B cell (primary cell): ENCODE results near the gene NUS1. TPM values are rescaled to one million over a fixed set of nuclear protein-coding genes. Genes with fewer than 3 reads are reported as not detected.

Experiments used
- ATAC-seq: fragments of 200-7000 bp; cut with Tn5 transposase; one replicate; pipeline ENCODE4 v1.10.0; 2021; ENCODE audit warnings: low read depth, mild to moderate bottlenecking, moderate number of reproducible peaks, moderate library complexity
- CTCF ChIA-PET: fragments of 350-600 bp; sonication (Branson Sonifier 250); formaldehyde crosslinking; loops from one replicate; lab custom pipeline; 2021; ENCODE audit warnings: antibody characterized with exemption, inconsistent platforms; lab: Charles Lee
- POLR2A ChIA-PET: fragments of 350-600 bp; sonication (Branson Sonifier 250); formaldehyde crosslinking; loops from one replicate; lab custom pipeline; 2021; ENCODE audit warnings: antibody characterized with exemption; lab: Charles Lee
- DNase-seq: peaks from one replicate; pipeline ENCODE4 v3.0.0; 2013
- H2AFZ ChIP-seq: 2 replicates; pipeline ENCODE4 v1.6.1; 2012; ENCODE audit warnings: mild to moderate bottlenecking, low read depth, low read length; ENCODE audit not compliant: insufficient read depth, poor library complexity, severe bottlenecking
- H3K27ac ChIP-seq, 2 donors: 1 replicate in 1 of 2; 2 replicates in 1 of 2; pipeline ENCODE4 v1.5.1; 2012 to 2013; ENCODE audit warnings: low read length in 2 of 2, mild to moderate bottlenecking in 2 of 2, moderate library complexity in 1 of 2
- H3K27me3 ChIP-seq, 4 experiments: fragments of 200-600 bp in 1 of 4; sonication (generic) in 1 of 4; replicated peaks in 1 of 4; 1 replicate in 2 of 4; 2 replicates in 2 of 4; pipeline versions ENCODE4 v1.6.1 to v1.7.0; 2013 to 2016; ENCODE audit warnings: low read length in 3 of 4, mild to moderate bottlenecking in 2 of 4, mixed read lengths in 1 of 4, moderate library complexity in 1 of 4; ENCODE audit not compliant: insufficient read depth in 4 of 4, control insufficient read depth in 3 of 4; ENCODE audit errors: control extremely low read depth in 1 of 4
- H3K36me3 ChIP-seq, 2 experiments: replicated peaks in 1 of 2; 1 replicate in 1 of 2; 2 replicates in 1 of 2; pipeline versions ENCODE4 v1.6.1 to v1.7.1; 2013; ENCODE audit warnings: low read length in 1 of 2; ENCODE audit not compliant: insufficient read depth in 2 of 2, control insufficient read depth in 1 of 2; ENCODE audit errors: control extremely low read depth in 1 of 2, extremely low read depth in 1 of 2
- H3K4me1 ChIP-seq, 2 donors: fragments of 200-600 bp in 1 of 2; sonication (generic) in 1 of 2; 1 replicate in 1 of 2; 2 replicates in 1 of 2; pipeline versions ENCODE4 v1.5.1 to v1.6.1; 2013 to 2017; ENCODE audit warnings: low read length in 2 of 2; ENCODE audit not compliant: control insufficient read depth in 2 of 2, insufficient read depth in 2 of 2
- H3K4me2 ChIP-seq: replicated peaks from 2 replicates; pipeline ENCODE3; 2012; ENCODE audit warnings: mild to moderate bottlenecking, low read depth, low read length; ENCODE audit not compliant: poor library complexity, severe bottlenecking
- H3K4me3 ChIP-seq, 5 experiments: fragments of 200-600 bp in 1 of 5; sonication (generic) in 1 of 5; 1 replicate in 3 of 5; 2 replicates in 2 of 5; pipeline versions ENCODE4 v1.5.1 to v1.7.0; 2011 to 2016; ENCODE audit warnings: low read length in 4 of 5, mild to moderate bottlenecking in 4 of 5, low read depth in 2 of 5, control low read depth in 1 of 5, moderate library complexity in 1 of 5; ENCODE audit not compliant: insufficient read depth in 1 of 5; ENCODE audit errors: control extremely low read depth in 1 of 5, extremely low read depth in 1 of 5
- H3K79me2 ChIP-seq: fragments of 200-600 bp; sonication (generic); one replicate; pipeline ENCODE4 v1.6.0; 2016; ENCODE audit warnings: low read length; ENCODE audit not compliant: control insufficient read depth, insufficient read depth
- H3K9ac ChIP-seq: fragments of 200-600 bp; sonication (generic); 2 replicates; pipeline ENCODE4 v1.6.1; 2017; ENCODE audit warnings: mild to moderate bottlenecking, low read length, moderate library complexity
- H3K9me3 ChIP-seq, 3 donors: one replicate each; pipeline versions ENCODE4 v1.6.1 to v1.7.1; 2013; ENCODE audit warnings: low read length in 2 of 3; ENCODE audit not compliant: control insufficient read depth in 2 of 3, insufficient read depth in 1 of 3; ENCODE audit errors: control extremely low read depth in 1 of 3
- H4K20me1 ChIP-seq: 2 replicates; pipeline ENCODE4 v1.6.0; 2012; ENCODE audit warnings: mild to moderate bottlenecking, low read length; ENCODE audit not compliant: insufficient read depth, control insufficient read depth, poor library complexity, severe bottlenecking
- H3K27ac Mint-ChIP-seq: one replicate; pipeline ENCODE4 v1.8.0; 2021; ENCODE audit warnings: mixed read lengths
- H3K27me3 Mint-ChIP-seq: one replicate; pipeline ENCODE4 v1.8.0; 2021; ENCODE audit warnings: mixed read lengths
- H3K4me1 Mint-ChIP-seq: one replicate; pipeline ENCODE4 v1.8.0; 2021; ENCODE audit warnings: mixed read lengths
- H3K4me3 Mint-ChIP-seq: one replicate; pipeline ENCODE4 v1.8.0; 2021; ENCODE audit warnings: mixed read lengths
- H3K9me3 Mint-ChIP-seq: one replicate; pipeline ENCODE4 v1.8.0; 2022; ENCODE audit warnings: mixed read lengths; ENCODE audit not compliant: insufficient read depth
- CTCF ChIP-seq: fragments of 200-600 bp; IDR thresholded peaks from one replicate; pipeline ENCODE4 v1.8.0; 2022; ENCODE audit warnings: antibody characterized with exemption, mild to moderate bottlenecking
- EZH2 ChIP-seq: IDR thresholded peaks from 2 replicates; pipeline ENCODE4 v1.6.1; 2012; ENCODE audit warnings: borderline replicate concordance, low read depth, mild to moderate bottlenecking, moderate library complexity, low read length; ENCODE audit not compliant: insufficient read depth, poor library complexity, severe bottlenecking
- WGBS: methylation state at CpG from one replicate; pipeline ENCODE4 v1.1.5; 2013; ENCODE audit warnings: missing lambda C conversion rate; ENCODE audit not compliant: insufficient coverage; 5-methylcytosine and 5-hydroxymethylcytosine counted together
- intact Hi-C: fragments of 100-400 bp; cut with micrococcal nuclease; formaldehyde crosslinking; loops from one replicate; pipeline ENCODE4 v1.10.0; 2022
- polyA plus RNA-seq: library from polyadenylated mRNA; depleted of rRNA; stranded (reverse); fragments of >200 nt; gene quantifications from 2 replicates; pipeline ENCODE4 v1.2.3, GENCODE V29; 2012
- total RNA-seq, 2 donors: library from RNA; stranded (reverse); fragments of 120-200 nt in 1 of 2; gene quantifications; 1 replicate in 1 of 2; 2 replicates in 1 of 2; pipeline versions ENCODE4 v1.2.3 to v1.2.4, GENCODE V29; 2013 to 2022

NUS1 gene
- total and polyA plus RNA-seq, 2 donors (not counting 1 experiment from before 2014, with no cell fraction given), result 6.2 to 22.1 TPM

- Histone ChIP-seq H3K27ac (peak overlapping the region in 1 of 2 donors; percentile 6), H4K20me1 (peaks cover 20% of the 10 kb centered on the region), H3K36me3 (no peaks in the 10 kb centered on the region), H3K79me2 (peaks cover 90% of the 10 kb centered on the region), H2AFZ (no peak overlapping the region), H3K27me3 (no peaks in the 10 kb centered on the region), H3K9ac (peak overlapping the region; percentile 27), H3K9me3 (no peaks in the 10 kb centered on the region), H3K4me1 (peaks cover 30 to 31% of the 10 kb centered on the region in 2 donors), H3K4me2 (peak overlapping the region; percentile 88), H3K4me3 (peak overlapping the region in 3 of 5 experiments; percentile 4 to 81 (median 71))
- TF ChIP-seq CTCF, result no peak
- no peak for TF ChIP-seq EZH2
- ATAC-seq (no peak), DNase-seq (peak; percentile 5)
- peak overlapping the region; percentile 69 for H3K4me3 Mint-ChIP-seq
- H3K4me1 Mint-ChIP-seq, result peaks cover 54% of the 10 kb centered on the region
- no peaks in the 10 kb centered on the region for H3K27me3 Mint-ChIP-seq
- ChIA-PET POLR2A (no interaction called here), CTCF (no interaction called here)
- 100% methylated on average over 4 of the region's 6 CpGs for WGBS
- no peaks in the 10 kb centered on the region for H3K9me3 Mint-ChIP-seq
- H3K27ac Mint-ChIP-seq, result peak overlapping the region; percentile 2
- intact Hi-C loops, result loop anchor here (5.0 kb wide), 1 partner anchor 1574 kb away; the partner anchor contains the start of gene NT5DC1
Measured at GRCh38 chr6:117676577-117677218, 1.4 kb downstream of the NUS1 start.

- H3K27me3 ChIP-seq, result no peaks in the 10 kb centered on the region
- Mint-ChIP-seq H3K4me3 (peak overlapping the region; percentile 69), H3K27ac (no peak overlapping the region), H3K27me3 (no peaks in the 10 kb centered on the region), H3K4me1 (peaks cover 61% of the 10 kb centered on the region), H3K9me3 (no peaks in the 10 kb centered on the region)
- no peak overlapping the region for H3K4me3 ChIP-seq
- H3K9ac ChIP-seq, result no peak overlapping the region
- intact Hi-C loops, result loop anchor here (5.0 kb wide), 1 partner anchor 1575 kb away; the partner anchor contains the start of gene NT5DC1
- H3K4me1 ChIP-seq, result peaks cover 30 to 31% of the 10 kb centered on the region in 2 donors
- no peak for TF ChIP-seq CTCF
- no peak for TF ChIP-seq EZH2
- H3K27ac ChIP-seq, result no peak overlapping the region
- ChIA-PET CTCF (no interaction called here), POLR2A (no interaction called here)
- H4K20me1 ChIP-seq, result peaks cover 27% of the 10 kb centered on the region
- peak; percentile 2 for DNase-seq
- WGBS, result no CpG with 5 or more reads among the region's 5 CpGs
- ATAC-seq, result no peak
- no peaks in the 10 kb centered on the region for H3K9me3 ChIP-seq
- no peaks in the 10 kb centered on the region for H3K36me3 ChIP-seq
- H3K79me2 ChIP-seq, result peaks cover 90% of the 10 kb centered on the region
- no peak overlapping the region for H2AFZ ChIP-seq
- peak overlapping the region; percentile 88 for H3K4me2 ChIP-seq
Measured at GRCh38 chr6:117677553-117678141, 2.4 kb downstream of the NUS1 start.
